Panc1 (cell line): ENCODE data around the gene DHH. TPM values are rescaled to one million over a fixed set of nuclear protein-coding genes. Genes with fewer than 3 reads are reported as not detected.
"Not testable (repeated sequence)": the region's sequence is repeated elsewhere in the genome, so short reads cannot be mapped to it uniquely, and the experiment has no call there.

Source experiments
- ATAC-seq: fragments of 200-7000 bp; cut with Tn5 transposase; 2 replicates; pipeline ENCODE4 v1.9.1; 2020; ENCODE audit warnings: mild to moderate bottlenecking, moderate library complexity
- BruUV-seq: library from RNA; stranded (reverse); fragments of 400-500 nt; replicated peaks from 2 replicates; lab custom pipeline; 2021; lab: Mats Ljungman, UMichigan
- CTCF ChIA-PET: fragments of 300-600 bp; sonication (Branson Sonifier 250); formaldehyde crosslinking; loops from one replicate; lab custom pipeline; 2022; ENCODE audit warnings: antibody characterized with exemption; lab: Charles Lee
- POLR2A ChIA-PET: fragments of 300-600 bp; sonication (Branson Sonifier 250); formaldehyde crosslinking; loops from one replicate; lab custom pipeline; 2022; ENCODE audit warnings: antibody characterized with exemption; lab: Charles Lee
- DNase-seq: peaks from one replicate; pipeline ENCODE4 v3.0.0-alpha.2; 2010; ENCODE audit warnings: low read depth, low spot score
- H3K27ac ChIP-seq: 2 replicates; pipeline ENCODE4 v1.5.1; 2011; ENCODE audit warnings: mild to moderate bottlenecking, low read length, inconsistent platforms
- H3K27me3 ChIP-seq: fragments of 200-500 bp; sonication (Bioruptor generic); 2 replicates; pipeline ENCODE4 v1.6.0; 2014; ENCODE audit warnings: low read length, inconsistent platforms; ENCODE audit not compliant: control insufficient read depth, insufficient read depth
- H3K36me3 ChIP-seq: fragments of 200-500 bp; sonication (Bioruptor generic); 2 replicates; pipeline ENCODE4 v1.5.1; 2014; ENCODE audit warnings: inconsistent platforms, mild to moderate bottlenecking, low read length, moderate library complexity; ENCODE audit not compliant: control insufficient read depth, insufficient read depth
- H3K4me1 ChIP-seq: 2 replicates; pipeline ENCODE4 v1.5.1; 2011; ENCODE audit warnings: inconsistent platforms, mild to moderate bottlenecking, low read length, moderate library complexity; ENCODE audit not compliant: control insufficient read depth, insufficient read depth
- H3K4me3 ChIP-seq, 2 experiments: 2 replicates each; pipeline ENCODE4 v1.5.1; 2011 to 2012; ENCODE audit warnings: low read depth in 2 of 2, low read length in 2 of 2, mild to moderate bottlenecking in 2 of 2, inconsistent platforms in 1 of 2, moderate library complexity in 1 of 2
- H3K9me3 ChIP-seq: fragments of 200-500 bp; sonication (Bioruptor generic); 2 replicates; pipeline ENCODE4 v1.5.1; 2014; ENCODE audit warnings: low read depth, mild to moderate bottlenecking, inconsistent platforms, low read length, moderate library complexity; ENCODE audit not compliant: control insufficient read depth, insufficient read depth
- POLR2AphosphoS5 ChIP-seq: IDR thresholded peaks from 2 replicates; pipeline ENCODE4 v1.6.1; 2012; ENCODE audit warnings: mild to moderate bottlenecking, low read depth, low read length, moderate library complexity
- SIN3A ChIP-seq: IDR thresholded peaks from 2 replicates; pipeline ENCODE4 v1.6.1; 2012; ENCODE audit warnings: low read depth, mild to moderate bottlenecking, low read length, moderate library complexity, borderline replicate concordance; ENCODE audit not compliant: insufficient read depth
- TCF7L2 ChIP-seq: IDR thresholded peaks from 2 replicates; pipeline ENCODE4 v1.6.1; 2011; ENCODE audit warnings: mild to moderate bottlenecking, low read depth, low read length, inconsistent platforms
- in situ Hi-C: cut with HindIII; loops from 2 replicates; pipeline ENCODE4 v1.10.0; 2016; ENCODE audit warnings: low sequenced_read_pairs, low pct_unique_long_range_greater_than_20kb
- intact Hi-C: fragments of 100-400 bp; cut with micrococcal nuclease; formaldehyde crosslinking; loops from one replicate; pipeline ENCODE4 v1.10.0; 2022; ENCODE audit not compliant: unreplicated experiment
- total RNA-seq: library from RNA; stranded (reverse); gene quantifications from one replicate; pipeline ENCODE4 v1.2.1, GENCODE V29; 2021; ENCODE audit not compliant: unreplicated experiment
- TF ChIP-seq, protein P1 (sequence below): fragments of 450-650 bp; IDR thresholded peaks from 2 replicates; pipeline ENCODE4 v1.5.1; 2017; ENCODE audit warnings: mild to moderate bottlenecking
- TF ChIP-seq, protein P2 (sequence below), 2 experiments: IDR thresholded peaks; 2 replicates each; pipeline ENCODE4 v1.6.1; 2011 to 2012; ENCODE audit warnings: low read depth in 2 of 2, control low read depth in 1 of 2, low read length in 1 of 2, mild to moderate bottlenecking in 1 of 2, moderate library complexity in 1 of 2; ENCODE audit not compliant: insufficient read depth in 1 of 2

Gene DHH
- total RNA-seq, 1 experiment from 2014 or later, result 1.9 TPM

GRCh38 chr12:49064767-49065152 lies 29.8 kb downstream of the DHH start:
- Histone ChIP-seq H3K27me3 (no peaks in the 10 kb centered on the region), H3K9me3 (no peaks in the 10 kb centered on the region), H3K27ac (no peak overlapping the region), H3K4me1 (peaks cover 8% of the 10 kb centered on the region; the same call in 1 of the 2 replicates), H3K36me3 (no peaks in the 10 kb centered on the region; the same call in 1 of the 2 replicates), H3K4me3 (no peak overlapping the region)
- in situ Hi-C loops (no loop called here), intact Hi-C loops (loop anchor here (5.0 kb wide), 1 partner anchor 58 kb away; no protein-coding TSS in a partner anchor)
- CTCF ChIA-PET, result interaction anchor here (0.6 to 2.5 kb wide), 6 partner anchors 23 to 55 kb away, joined by 3 to 22 read pairs (median 7); partner anchors contain the start of gene LMBR1L
- ATAC-seq, result no peak
- POLR2A ChIA-PET, result no interaction called here
- DNase-seq, result no peak
- no TSS peak for BruUV-seq
- TF ChIP-seq SIN3A (no peak), POLR2AphosphoS5 (no peak), TCF7L2 (no peak)
- TF ChIP-seq, protein P1, sequence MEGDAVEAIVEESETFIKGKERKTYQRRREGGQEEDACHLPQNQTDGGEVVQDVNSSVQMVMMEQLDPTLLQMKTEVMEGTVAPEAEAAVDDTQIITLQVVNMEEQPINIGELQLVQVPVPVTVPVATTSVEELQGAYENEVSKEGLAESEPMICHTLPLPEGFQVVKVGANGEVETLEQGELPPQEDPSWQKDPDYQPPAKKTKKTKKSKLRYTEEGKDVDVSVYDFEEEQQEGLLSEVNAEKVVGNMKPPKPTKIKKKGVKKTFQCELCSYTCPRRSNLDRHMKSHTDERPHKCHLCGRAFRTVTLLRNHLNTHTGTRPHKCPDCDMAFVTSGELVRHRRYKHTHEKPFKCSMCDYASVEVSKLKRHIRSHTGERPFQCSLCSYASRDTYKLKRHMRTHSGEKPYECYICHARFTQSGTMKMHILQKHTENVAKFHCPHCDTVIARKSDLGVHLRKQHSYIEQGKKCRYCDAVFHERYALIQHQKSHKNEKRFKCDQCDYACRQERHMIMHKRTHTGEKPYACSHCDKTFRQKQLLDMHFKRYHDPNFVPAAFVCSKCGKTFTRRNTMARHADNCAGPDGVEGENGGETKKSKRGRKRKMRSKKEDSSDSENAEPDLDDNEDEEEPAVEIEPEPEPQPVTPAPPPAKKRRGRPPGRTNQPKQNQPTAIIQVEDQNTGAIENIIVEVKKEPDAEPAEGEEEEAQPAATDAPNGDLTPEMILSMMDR, result no peak
- TF ChIP-seq, protein P2, sequence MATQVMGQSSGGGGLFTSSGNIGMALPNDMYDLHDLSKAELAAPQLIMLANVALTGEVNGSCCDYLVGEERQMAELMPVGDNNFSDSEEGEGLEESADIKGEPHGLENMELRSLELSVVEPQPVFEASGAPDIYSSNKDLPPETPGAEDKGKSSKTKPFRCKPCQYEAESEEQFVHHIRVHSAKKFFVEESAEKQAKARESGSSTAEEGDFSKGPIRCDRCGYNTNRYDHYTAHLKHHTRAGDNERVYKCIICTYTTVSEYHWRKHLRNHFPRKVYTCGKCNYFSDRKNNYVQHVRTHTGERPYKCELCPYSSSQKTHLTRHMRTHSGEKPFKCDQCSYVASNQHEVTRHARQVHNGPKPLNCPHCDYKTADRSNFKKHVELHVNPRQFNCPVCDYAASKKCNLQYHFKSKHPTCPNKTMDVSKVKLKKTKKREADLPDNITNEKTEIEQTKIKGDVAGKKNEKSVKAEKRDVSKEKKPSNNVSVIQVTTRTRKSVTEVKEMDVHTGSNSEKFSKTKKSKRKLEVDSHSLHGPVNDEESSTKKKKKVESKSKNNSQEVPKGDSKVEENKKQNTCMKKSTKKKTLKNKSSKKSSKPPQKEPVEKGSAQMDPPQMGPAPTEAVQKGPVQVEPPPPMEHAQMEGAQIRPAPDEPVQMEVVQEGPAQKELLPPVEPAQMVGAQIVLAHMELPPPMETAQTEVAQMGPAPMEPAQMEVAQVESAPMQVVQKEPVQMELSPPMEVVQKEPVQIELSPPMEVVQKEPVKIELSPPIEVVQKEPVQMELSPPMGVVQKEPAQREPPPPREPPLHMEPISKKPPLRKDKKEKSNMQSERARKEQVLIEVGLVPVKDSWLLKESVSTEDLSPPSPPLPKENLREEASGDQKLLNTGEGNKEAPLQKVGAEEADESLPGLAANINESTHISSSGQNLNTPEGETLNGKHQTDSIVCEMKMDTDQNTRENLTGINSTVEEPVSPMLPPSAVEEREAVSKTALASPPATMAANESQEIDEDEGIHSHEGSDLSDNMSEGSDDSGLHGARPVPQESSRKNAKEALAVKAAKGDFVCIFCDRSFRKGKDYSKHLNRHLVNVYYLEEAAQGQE (IDR thresholded peaks at IDR 0.05; ENCODE audit: insufficient read depth in 1 of 2, low read depth in 2 of 2, low read length in 1 of 2), result no peak

- CTCF ChIA-PET, H3K9me3 ChIP-seq, H3K4me3 ChIP-seq, ATAC-seq, H3K27me3 ChIP-seq, DNase-seq, POLR2A ChIA-PET, H3K36me3 ChIP-seq, in situ Hi-C loops, BruUV-seq: not testable (repeated sequence)
- intact Hi-C loops, result loop anchor here (5.0 kb wide), 1 partner anchor 60 kb away; no protein-coding TSS in a partner anchor
- H3K27ac ChIP-seq, result peak overlapping the region; percentile 84; the same call in 1 of the 2 replicates
- H3K4me1 ChIP-seq, result peaks cover 17% of the 10 kb centered on the region
These were observed 32.7 kb downstream of the DHH start for GRCh38 chr12:49061916-49062315.

DNA sequence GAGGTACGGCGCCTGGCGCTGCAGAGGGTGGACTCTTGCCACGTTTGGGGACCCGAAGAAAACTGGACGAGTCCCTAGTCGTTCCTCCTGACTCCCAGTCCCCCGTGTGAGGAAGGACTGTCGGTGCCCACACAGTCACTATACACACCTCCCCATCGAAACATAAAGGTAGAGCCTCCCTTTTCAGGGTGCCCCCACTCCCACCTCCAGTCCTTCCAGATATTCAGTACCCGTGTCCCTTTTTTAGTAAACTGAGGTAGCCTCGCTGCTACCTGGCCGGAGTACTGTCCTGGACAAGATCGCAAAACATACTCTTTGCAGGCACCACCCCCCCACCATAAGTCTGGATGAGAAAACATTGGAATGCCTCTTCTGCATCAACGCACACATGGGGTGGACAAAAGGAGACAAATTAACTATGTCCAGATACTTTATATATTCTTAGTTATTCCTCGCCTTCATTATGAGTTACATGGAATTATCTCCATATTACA lies 33.4 kb downstream of the DHH start:
- POLR2A ChIA-PET, result no interaction called here
- DNase-seq (no peak), ATAC-seq (no peak; the same call in 1 of the 2 replicates)

More for the DNA sequence above, 33.4 kb downstream of the DHH start:
- no peaks in the 10 kb centered on the region; the same call in 1 of the 2 replicates for H3K36me3 ChIP-seq
- peaks cover 24% of the 10 kb centered on the region for H3K4me1 ChIP-seq
- TF ChIP-seq TCF7L2 (no peak), POLR2AphosphoS5 (no peak), SIN3A (no peak; the same call in 1 of the 2 replicates)
- H3K27ac ChIP-seq, result peak overlapping the region; percentile 84
- no peaks in the 10 kb centered on the region for H3K9me3 ChIP-seq
- no peaks in the 10 kb centered on the region for H3K27me3 ChIP-seq
- in situ Hi-C loops, result no loop called here
- TSS peak; percentile 88 for BruUV-seq
- H3K4me3 ChIP-seq, result peak overlapping the region; percentile 93 to 97
- intact Hi-C loops, result loop anchor here (5.0 kb wide), 1 partner anchor 61 kb away; no protein-coding TSS in a partner anchor
- CTCF ChIA-PET, result no interaction called here
